Breast epithelium (tissue), 4 donors: ENCODE measurements around the gene TCAF2. TPM values are rescaled to one million over a fixed set of nuclear protein-coding genes. Genes with fewer than 3 reads are reported as not detected.
A peak's percentile ranks its signal among the peaks of the same experiment; 100 is the strongest.
"Not testable (repeated sequence)": the region's sequence is repeated elsewhere in the genome, so short reads cannot be mapped to it uniquely, and the experiment has no call there.

Experiments
- DNase-seq, 2 donors: peaks; one replicate each; pipeline ENCODE4 v3.0.0-alpha.2; 2019; ENCODE audit warnings: low spot score in 2 of 2
- H3K27ac ChIP-seq, 2 donors: fragments of 200-600 bp; sonication (generic) in 1 of 2; one replicate each; pipeline ENCODE4 v1.5.1; 2016 to 2019; ENCODE audit warnings: mild to moderate bottlenecking in 1 of 2
- H3K27me3 ChIP-seq, 2 donors: fragments of 200-600 bp; sonication (generic) in 1 of 2; one replicate each; pipeline versions ENCODE4 v1.5.1 to v1.6.0; 2017 to 2019; ENCODE audit warnings: control low read depth in 1 of 2, mild to moderate bottlenecking in 1 of 2
- H3K36me3 ChIP-seq: fragments of 200-600 bp; one replicate; pipeline ENCODE4 v1.5.1; 2019
- H3K4me1 ChIP-seq, 2 donors: fragments of 200-600 bp; sonication (generic); one replicate each; pipeline ENCODE4 v1.5.1; 2016 to 2019; ENCODE audit warnings: control low read depth in 1 of 2
- H3K4me3 ChIP-seq, 3 donors: fragments of 200-600 bp; sonication (generic); 1 replicate in 2 of 3; 2 replicates in 1 of 3; pipeline ENCODE4 v1.5.1; 2016 to 2019; ENCODE audit warnings: mild to moderate bottlenecking in 3 of 3, moderate library complexity in 2 of 3
- H3K9me3 ChIP-seq, 2 donors: fragments of 200-600 bp; sonication (generic) in 1 of 2; one replicate each; pipeline ENCODE4 v1.5.1; 2016 to 2019; ENCODE audit warnings: control low read depth in 1 of 2
- intact Hi-C: fragments of 100-400 bp; cut with DNase I; formaldehyde crosslinking; loops from one replicate; pipeline ENCODE4 v1.15.1; 2023; ENCODE audit warnings: low total_unique reads
- total RNA-seq, 3 donors: library from RNA; depleted of rRNA; stranded (reverse); fragments of >200 nt; gene quantifications; one replicate each; pipeline ENCODE4 v1.1.0, GENCODE V29; 2016

Gene TCAF2
- total RNA-seq, result 10 to 100 TPM in 1 of 3 donors, 1 to 10 TPM in 2; 2.2 to 14.0 (median 4.6) TPM

- intact Hi-C loops, H3K4me1 ChIP-seq, H3K27ac ChIP-seq, H3K27me3 ChIP-seq, H3K9me3 ChIP-seq, H3K36me3 ChIP-seq: not testable (repeated sequence)
- peak within 1 kb of the TSS in 2 of 3 donors; percentile 36 to 39 for H3K4me3 ChIP-seq
- peak; percentile 68 to 84 for DNase-seq
Observed at GRCh38 chr7:143620646-143621045, at the start of gene TCAF2. TSS of gene TCAF2 (plus strand) at chr7:143620974.

DNA sequence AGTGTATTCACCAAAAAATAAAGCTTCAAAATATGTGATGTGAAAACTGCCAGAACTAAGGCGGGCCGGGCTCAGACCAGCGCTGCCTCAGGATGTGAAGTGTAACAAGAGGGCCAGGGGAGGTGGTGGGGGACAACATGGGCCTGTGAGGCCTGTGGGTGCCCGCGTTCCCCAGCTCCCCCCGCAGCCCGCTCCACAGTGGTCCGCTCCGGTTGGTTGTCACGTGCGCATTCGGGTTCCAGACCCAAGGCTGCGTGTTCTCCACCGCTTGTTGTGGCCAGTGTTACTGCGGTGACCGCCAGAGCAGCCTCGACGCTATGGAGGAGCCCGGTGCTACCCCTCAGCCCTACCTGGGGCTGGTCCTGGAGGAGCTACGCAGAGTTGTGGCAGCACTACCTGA lies 49.3 kb upstream of the TCAF2 start, which contains the start of gene CTAGE15:
TSS of gene CTAGE15 (plus strand) at position 301 of the 400 bp plus-strand sequence. CDS start at position 318, 17 bp downstream.
- intact Hi-C loops, H3K27ac ChIP-seq, H3K36me3 ChIP-seq, H3K4me3 ChIP-seq, H3K4me1 ChIP-seq, H3K9me3 ChIP-seq, DNase-seq, H3K27me3 ChIP-seq: not testable (repeated sequence)

- H3K4me1 ChIP-seq, H3K27ac ChIP-seq, H3K27me3 ChIP-seq, H3K36me3 ChIP-seq, DNase-seq, intact Hi-C loops, H3K4me3 ChIP-seq, H3K9me3 ChIP-seq: not testable (repeated sequence)
Observed at GRCh38 chr7:143588183-143588582, 32.6 kb upstream of the TCAF2 start.

DNA sequence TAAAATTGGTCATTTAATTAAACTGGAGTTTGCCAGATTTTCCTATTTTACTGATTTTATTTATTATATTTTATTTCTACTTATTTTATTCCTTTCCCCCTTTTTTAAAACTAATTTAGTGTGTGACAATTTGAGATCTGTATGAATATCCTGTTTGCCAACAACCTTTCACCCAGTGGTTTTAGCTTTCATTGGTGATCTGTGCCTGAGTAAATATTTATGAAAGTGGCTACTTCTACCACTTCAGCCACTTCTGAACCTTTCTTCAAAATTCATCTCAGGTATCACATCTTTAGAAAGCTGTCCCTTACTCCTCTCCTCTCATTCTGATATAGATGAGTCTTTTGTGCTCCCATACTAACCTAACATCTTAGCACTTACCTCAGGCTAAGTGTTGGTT lies 30.9 kb upstream of the TCAF2 start:
- H3K27ac ChIP-seq, DNase-seq, H3K36me3 ChIP-seq, H3K9me3 ChIP-seq, H3K4me3 ChIP-seq, H3K4me1 ChIP-seq, intact Hi-C loops, H3K27me3 ChIP-seq: not testable (repeated sequence)

DNA sequence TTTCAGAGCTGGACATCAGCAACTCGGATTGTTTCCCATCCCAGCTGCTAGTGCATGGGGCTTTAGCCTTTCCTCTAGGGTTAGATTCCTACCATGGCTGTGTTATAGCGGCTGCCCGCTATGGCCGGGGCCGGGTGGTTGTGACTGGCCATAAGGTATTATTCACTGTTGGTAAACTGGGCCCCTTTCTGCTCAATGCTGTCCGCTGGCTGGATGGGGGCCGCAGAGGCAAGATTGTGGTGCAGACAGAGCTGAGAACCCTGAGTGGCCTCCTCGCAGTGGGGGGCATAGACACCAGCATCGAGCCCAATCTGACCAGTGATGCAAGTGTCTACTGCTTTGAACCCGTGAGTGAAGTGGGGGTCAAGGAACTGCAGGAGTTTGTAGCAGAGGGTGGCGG lies 22.7 kb upstream of the TCAF2 start:
- H3K27me3 ChIP-seq, H3K4me3 ChIP-seq, H3K9me3 ChIP-seq, H3K4me1 ChIP-seq, intact Hi-C loops, DNase-seq, H3K36me3 ChIP-seq, H3K27ac ChIP-seq: not testable (repeated sequence)

DNA sequence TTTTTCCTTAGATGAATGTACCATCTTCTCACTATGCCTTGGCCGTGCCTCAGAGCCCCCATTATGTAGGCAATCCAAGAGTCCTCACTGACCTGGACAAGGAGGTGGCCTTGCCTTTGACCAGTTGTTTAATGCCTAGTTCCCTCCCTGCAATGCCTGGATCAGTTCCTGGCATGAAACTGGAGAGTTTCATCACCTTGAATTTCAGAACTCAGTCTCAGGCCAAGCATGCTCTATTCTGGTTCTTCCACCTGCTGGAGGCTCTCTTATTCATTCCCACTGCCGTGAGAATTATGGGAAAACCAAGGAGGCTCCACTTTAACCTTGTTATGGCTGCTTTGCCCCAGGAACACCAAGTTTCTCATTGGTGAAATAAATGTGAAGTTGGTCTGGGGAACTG lies 17.2 kb upstream of the TCAF2 start:
- intact Hi-C loops, H3K4me3 ChIP-seq, H3K27ac ChIP-seq, DNase-seq, H3K36me3 ChIP-seq, H3K9me3 ChIP-seq, H3K27me3 ChIP-seq, H3K4me1 ChIP-seq: not testable (repeated sequence)

GRCh38 chr7:143606088-143606487 lies 14.7 kb upstream of the TCAF2 start:
- H3K36me3 ChIP-seq, DNase-seq, intact Hi-C loops, H3K9me3 ChIP-seq, H3K4me1 ChIP-seq, H3K27me3 ChIP-seq, H3K4me3 ChIP-seq, H3K27ac ChIP-seq: not testable (repeated sequence)

DNA sequence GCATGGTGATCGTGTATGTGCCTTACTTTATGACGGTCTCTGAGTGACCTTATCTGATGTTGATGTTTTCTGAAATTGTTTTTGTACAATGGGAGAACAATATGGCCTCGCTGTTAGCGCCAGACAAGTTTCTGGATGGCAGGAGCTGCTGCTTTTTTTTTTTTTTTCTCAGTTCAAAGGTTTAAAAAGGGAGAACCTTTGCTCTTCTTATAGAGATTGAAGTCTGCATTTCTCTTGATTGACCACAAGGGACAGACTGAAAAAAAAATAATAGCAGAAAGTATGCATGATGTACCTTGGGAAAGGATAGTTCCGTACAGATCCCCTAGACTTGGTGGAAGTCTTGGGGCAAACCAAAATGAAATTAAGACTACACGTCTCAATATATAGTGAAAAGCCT lies 5.2 kb upstream of the TCAF2 start:
- H3K27me3 ChIP-seq, H3K9me3 ChIP-seq, H3K36me3 ChIP-seq, H3K4me1 ChIP-seq, H3K27ac ChIP-seq, H3K4me3 ChIP-seq, intact Hi-C loops, DNase-seq: not testable (repeated sequence)

- DNase-seq, intact Hi-C loops, H3K4me1 ChIP-seq, H3K4me3 ChIP-seq, H3K27ac ChIP-seq, H3K36me3 ChIP-seq, H3K27me3 ChIP-seq, H3K9me3 ChIP-seq: not testable (repeated sequence)
Observed at GRCh38 chr7:143617204-143617603, 3.6 kb upstream of the TCAF2 start.

- H3K4me3 ChIP-seq, result peak overlapping the region in 1 of 3 donors; percentile 21
- H3K27me3 ChIP-seq, H3K4me1 ChIP-seq, H3K9me3 ChIP-seq, H3K36me3 ChIP-seq, H3K27ac ChIP-seq, intact Hi-C loops: not testable (repeated sequence)
- DNase-seq, result peak; percentile 52 to 57
Observed at GRCh38 chr7:143620058-143620457, 716 bp upstream of the TCAF2 start.

DNA sequence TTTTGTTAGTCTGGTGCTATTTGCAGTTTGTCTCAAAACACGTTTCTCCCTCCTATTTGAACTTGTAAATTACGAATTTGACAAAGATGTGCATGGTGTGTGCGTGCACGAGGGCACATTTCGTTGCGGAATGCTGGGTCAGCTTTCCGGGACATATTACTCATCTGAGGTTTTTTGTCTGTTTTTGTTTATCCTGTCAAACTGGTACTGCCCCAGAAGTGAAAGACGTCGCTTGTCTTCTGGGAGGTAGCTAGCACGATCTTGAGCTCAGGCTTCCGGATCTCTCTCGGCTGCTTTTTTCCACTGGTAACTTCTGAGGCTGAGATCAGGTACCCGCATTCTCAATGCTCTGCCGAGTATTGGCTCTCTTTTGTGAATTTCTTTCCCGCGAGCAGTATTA lies 401 bp downstream of the TCAF2 start:
- intact Hi-C loops, H3K27ac ChIP-seq, DNase-seq, H3K27me3 ChIP-seq, H3K4me1 ChIP-seq, H3K4me3 ChIP-seq, H3K9me3 ChIP-seq, H3K36me3 ChIP-seq: not testable (repeated sequence)

GRCh38 chr7:143622130-143622529 lies 1.4 kb downstream of the TCAF2 start:
- intact Hi-C loops, H3K27me3 ChIP-seq, H3K4me3 ChIP-seq, H3K4me1 ChIP-seq, H3K27ac ChIP-seq, H3K36me3 ChIP-seq, H3K9me3 ChIP-seq, DNase-seq: not testable (repeated sequence)

DNA sequence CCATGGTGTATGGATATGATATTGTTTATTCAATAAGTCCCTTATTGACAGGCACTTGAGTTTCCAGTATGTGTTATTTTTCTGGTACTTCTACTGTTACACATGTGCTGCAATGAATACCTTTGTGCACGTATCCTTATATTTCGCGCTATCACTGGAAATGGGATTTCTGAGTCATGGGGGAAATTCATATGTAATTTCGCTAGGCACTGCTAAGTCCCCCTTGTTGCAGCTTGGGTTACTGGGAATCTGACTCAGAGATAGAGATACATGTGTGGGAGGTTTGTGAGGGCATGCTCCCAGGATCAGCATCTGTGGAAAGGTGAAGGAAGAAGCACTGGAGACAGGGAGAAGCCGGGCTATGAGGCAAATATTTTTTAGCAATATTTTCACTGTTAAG lies 9.9 kb downstream of the TCAF2 start:
- DNase-seq, H3K27me3 ChIP-seq, H3K27ac ChIP-seq, intact Hi-C loops, H3K9me3 ChIP-seq, H3K4me3 ChIP-seq, H3K4me1 ChIP-seq, H3K36me3 ChIP-seq: not testable (repeated sequence)

GRCh38 chr7:143632506-143632905 lies 11.7 kb downstream of the TCAF2 start:
- H3K27ac ChIP-seq, intact Hi-C loops: not testable (repeated sequence)

More at GRCh38 chr7:143632506-143632905, 11.7 kb downstream of the TCAF2 start:
- DNase-seq, H3K27me3 ChIP-seq, H3K36me3 ChIP-seq, H3K4me3 ChIP-seq, H3K9me3 ChIP-seq, H3K4me1 ChIP-seq: not testable (repeated sequence)
